ENCODE measurements around the gene TBPL2.
"Not testable (repeated sequence)": the region's sequence is repeated elsewhere in the genome, so short reads cannot be mapped to it uniquely, and the experiment has no call there.

TBPL2 gene

DNA sequence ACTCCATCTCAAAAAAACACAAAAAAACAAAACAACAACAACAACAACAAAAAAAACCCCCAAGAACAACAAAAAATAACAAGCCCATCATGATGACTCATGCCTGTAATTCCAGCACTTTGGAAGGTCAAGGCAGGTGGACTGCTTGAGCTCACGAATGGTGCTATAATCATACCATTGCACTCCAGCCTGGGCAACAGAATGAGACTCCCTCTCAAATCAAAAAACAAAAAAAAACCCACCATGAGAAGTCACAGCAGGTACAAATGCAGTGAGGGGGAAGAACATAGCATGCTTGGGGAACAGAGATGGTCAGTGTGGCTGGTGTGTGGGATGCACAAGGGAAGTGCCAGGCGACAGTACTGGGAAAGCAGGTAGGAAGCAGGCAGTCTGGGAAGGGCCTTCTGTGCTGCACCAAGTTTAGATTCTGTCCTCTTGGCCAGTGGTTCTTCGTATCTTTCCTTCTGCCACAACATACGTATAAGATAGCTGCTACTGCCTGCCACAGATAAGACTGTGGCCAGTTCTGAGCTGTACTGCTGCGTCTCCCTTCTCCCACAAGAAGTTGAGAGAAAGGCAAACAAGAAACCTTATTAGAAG lies 56.8 kb downstream of the TBPL2 start:
- TF ChIP-seq ZEB2 (tag by site-specific recombination; IDR thresholded peaks at IDR 0.05), result no peak
- peak; percentile 33; the same call in 1 of the 2 replicates for TF ChIP-seq ZNF133 (tag by site-specific recombination; IDR thresholded peaks at IDR 0.05)
- Histone ChIP-seq H3K9me3 (ENCODE audit: control insufficient read depth, insufficient read depth, low read depth, low read length) (no peaks in the 10 kb centered on the region), H3K36me3 (ENCODE audit: control insufficient read depth in 2 of 2, insufficient read depth in 1 of 2, low read length in 2 of 2) (peaks cover 22 to 39% of the 10 kb centered on the region in 2 experiments), H3K27ac (ENCODE audit: extremely low read depth, low read depth, low read length) (no peak overlapping the region), H3K4me3 (ENCODE audit: low read depth, low read length) (no peak overlapping the region), H3K4me1 (ENCODE audit: control insufficient read depth, insufficient read depth, low read length) (peaks cover 2% of the 10 kb centered on the region; the same call in 1 of the 2 replicates)
- POLR2A ChIA-PET, result interaction anchor here (0.7 kb wide), 1 partner anchor 50 kb away, joined by 4 read pairs; no protein-coding TSS in a partner anchor
- CTCF ChIA-PET, result no interaction called here

- not testable (repeated sequence) for H3K9me3 ChIP-seq (ENCODE audit: control insufficient read depth, insufficient read depth, low read depth, low read length); H3K27ac ChIP-seq (ENCODE audit: extremely low read depth, low read depth, low read length); H3K4me1 ChIP-seq (ENCODE audit: control insufficient read depth, insufficient read depth, low read length); H3K4me3 ChIP-seq (ENCODE audit: low read depth, low read length)
- H3K36me3 ChIP-seq (ENCODE audit: control insufficient read depth in 2 of 2, insufficient read depth in 1 of 2, low read length in 2 of 2), result peaks cover 22 to 44% of the 10 kb centered on the region in 2 experiments
- ChIA-PET CTCF (interaction anchor here (0.9 to 1.0 kb wide), 2 partner anchors 19 to 64 kb away, joined by 3 to 6 read pairs; no protein-coding TSS in a partner anchor), POLR2A (interaction anchor here (0.7 kb wide), 1 partner anchor 49 kb away, joined by 4 read pairs; no protein-coding TSS in a partner anchor)
These were observed 57.4 kb downstream of the TBPL2 start for GRCh38 chr14:55383056-55383466.

- Histone ChIP-seq H3K4me3 (ENCODE audit: low read depth, low read length) (no peak overlapping the region), H3K27ac (ENCODE audit: extremely low read depth, low read depth, low read length) (no peak overlapping the region), H3K4me1 (ENCODE audit: control insufficient read depth, insufficient read depth, low read length) (peaks cover 2% of the 10 kb centered on the region; the same call in 1 of the 2 replicates), H3K36me3 (ENCODE audit: control insufficient read depth in 2 of 2, insufficient read depth in 1 of 2, low read length in 2 of 2) (peaks cover 22 to 46% of the 10 kb centered on the region in 2 experiments), H3K9me3 (ENCODE audit: control insufficient read depth, insufficient read depth, low read depth, low read length) (no peaks in the 10 kb centered on the region)
- POLR2A ChIA-PET, result no interaction called here
- CTCF ChIA-PET, result interaction anchor here (0.7 to 1.4 kb wide), 4 partner anchors 19 to 112 kb away, joined by 3 to 6 read pairs (median 4); no protein-coding TSS in a partner anchor
- TF ChIP-seq BCL11A (tag by site-specific recombination; IDR thresholded peaks at IDR 0.05; ENCODE audit: low read depth) (no peak), ZNF404 (tag by site-specific recombination; IDR thresholded peaks at IDR 0.05) (no peak), ZNF610 (tag by site-specific recombination; IDR thresholded peaks at IDR 0.05; ENCODE audit: borderline replicate concordance) (no peak), ZNF48 (tag by site-specific recombination; IDR thresholded peaks at IDR 0.05) (no peak), SP2 (tag by site-specific recombination; IDR thresholded peaks at IDR 0.05) (no peak), AEBP2 (tag by site-specific recombination; IDR thresholded peaks at IDR 0.05; ENCODE audit: borderline replicate concordance) (no peak), KLF7 (tag by site-specific recombination; IDR thresholded peaks at IDR 0.05; ENCODE audit: borderline replicate concordance) (no peak), KLF16 (tag by site-specific recombination; IDR thresholded peaks at IDR 0.05) (no peak)
- TF ChIP-seq, protein P1, sequence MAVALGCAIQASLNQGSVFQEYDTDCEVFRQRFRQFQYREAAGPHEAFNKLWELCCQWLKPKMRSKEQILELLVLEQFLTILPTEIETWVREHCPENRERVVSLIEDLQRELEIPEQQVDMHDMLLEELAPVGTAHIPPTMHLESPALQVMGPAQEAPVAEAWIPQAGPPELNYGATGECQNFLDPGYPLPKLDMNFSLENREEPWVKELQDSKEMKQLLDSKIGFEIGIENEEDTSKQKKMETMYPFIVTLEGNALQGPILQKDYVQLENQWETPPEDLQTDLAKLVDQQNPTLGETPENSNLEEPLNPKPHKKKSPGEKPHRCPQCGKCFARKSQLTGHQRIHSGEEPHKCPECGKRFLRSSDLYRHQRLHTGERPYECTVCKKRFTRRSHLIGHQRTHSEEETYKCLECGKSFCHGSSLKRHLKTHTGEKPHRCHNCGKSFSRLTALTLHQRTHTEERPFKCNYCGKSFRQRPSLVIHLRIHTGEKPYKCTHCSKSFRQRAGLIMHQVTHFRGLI (tag by site-specific recombination; IDR thresholded peaks at IDR 0.05), result no peak
- TF ChIP-seq, protein P2, sequence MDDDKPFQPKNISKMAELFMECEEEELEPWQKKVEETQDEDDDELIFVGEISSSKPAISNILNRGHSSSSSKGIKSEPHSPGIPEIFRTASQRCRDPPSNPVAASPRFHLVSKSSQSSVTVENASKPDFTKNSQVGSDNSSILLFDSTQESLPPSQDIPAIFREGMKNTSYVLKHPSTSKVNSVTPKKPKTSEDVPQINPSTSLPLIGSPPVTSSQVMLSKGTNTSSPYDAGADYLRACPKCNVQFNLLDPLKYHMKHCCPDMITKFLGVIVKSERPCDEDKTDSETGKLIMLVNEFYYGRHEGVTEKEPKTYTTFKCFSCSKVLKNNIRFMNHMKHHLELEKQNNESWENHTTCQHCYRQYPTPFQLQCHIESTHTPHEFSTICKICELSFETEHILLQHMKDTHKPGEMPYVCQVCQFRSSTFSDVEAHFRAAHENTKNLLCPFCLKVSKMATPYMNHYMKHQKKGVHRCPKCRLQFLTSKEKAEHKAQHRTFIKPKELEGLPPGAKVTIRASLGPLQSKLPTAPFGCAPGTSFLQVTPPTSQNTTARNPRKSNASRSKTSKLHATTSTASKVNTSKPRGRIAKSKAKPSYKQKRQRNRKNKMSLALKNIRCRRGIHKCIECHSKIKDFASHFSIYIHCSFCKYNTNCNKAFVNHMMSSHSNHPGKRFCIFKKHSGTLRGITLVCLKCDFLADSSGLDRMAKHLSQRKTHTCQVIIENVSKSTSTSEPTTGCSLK (tag by site-specific recombination; IDR thresholded peaks at IDR 0.05), result no peak
These were observed 57.9 kb downstream of the TBPL2 start for GRCh38 chr14:55382483-55382882.
